K562 (cell line): Measurements from ENCODE around the gene BCR. TPM values are rescaled to one million over a fixed set of nuclear protein-coding genes. Genes with fewer than 3 reads are reported as not detected.

Source experiments
- ATAC-seq: fragments of 200-7000 bp; cut with Tn5 transposase; 3 replicates; pipeline ENCODE4 v1.9.1; 2020; ENCODE audit warnings: moderate library complexity
- BruUV-seq: library from RNA; stranded (reverse); fragments of 400-500 nt; replicated peaks from 2 replicates; lab custom pipeline; 2021; lab: Mats Ljungman, UMichigan
- CTCF ChIA-PET: fragments of 300-600 bp; formaldehyde crosslinking; extraction: SDS; loops from one replicate; lab custom pipeline; 2021; ENCODE audit warnings: low intra/inter-chr PET ratio; lab: Yijun Ruan, JAX
- POLR2A ChIA-PET: fragments of 300-600, 350-650 bp; sonication (Branson Sonifier 250); formaldehyde crosslinking; extraction: SDS; loops from one replicate; lab custom pipeline; 2021; ENCODE audit warnings: antibody characterized with exemption, inconsistent platforms; lab: Yijun Ruan, JAX
- DNase-seq, 4 experiments: peaks; one replicate each; pipeline versions ENCODE4 v3.0.0 to v3.0.0-alpha.2; 2011 to 2018; ENCODE audit warnings: low spot score in 3 of 4, mixed read lengths in 3 of 4; ENCODE audit errors: extremely low read depth in 1 of 4
- FAIRE-seq: peaks from 2 replicates; lab custom pipeline; 2011; peaks lifted over from hg19 to GRCh38; lab: Jason Lieb, UNC
- H2AFZ ChIP-seq: 2 replicates; pipeline ENCODE4 v1.6.0; 2011; ENCODE audit warnings: low read depth, low read length, control low read depth, inconsistent platforms
- H3K27ac ChIP-seq: fragments of 200-600 bp; 3 replicates; pipeline ENCODE4 v1.8.0; 2011; ENCODE audit warnings: low read depth, mild to moderate bottlenecking, control low read depth, inconsistent platforms, low read length, moderate library complexity, mixed read lengths; ENCODE audit errors: extremely low read depth
- H3K27me3 ChIP-seq, 2 experiments: fragments of 300-600 bp in 1 of 2; 2 replicates in 1 of 2; 3 replicates in 1 of 2; pipeline versions ENCODE4 v1.6.0 to v1.8.0; 2011; ENCODE audit warnings: inconsistent platforms in 2 of 2, low read length in 2 of 2, mild to moderate bottlenecking in 1 of 2, mixed read lengths in 1 of 2, moderate library complexity in 1 of 2; ENCODE audit not compliant: control insufficient read depth in 2 of 2, insufficient read depth in 2 of 2
- H3K36me3 ChIP-seq: fragments of 300-600 bp; 3 replicates; pipeline ENCODE4 v1.8.0; 2011; ENCODE audit warnings: mild to moderate bottlenecking, low read length, inconsistent platforms; ENCODE audit not compliant: control insufficient read depth, insufficient read depth
- H3K4me1 ChIP-seq, 2 experiments: fragments of 200-600 bp in 1 of 2; replicated peaks in 1 of 2; 2 replicates in 1 of 2; 3 replicates in 1 of 2; pipeline versions ENCODE4 v1.5.1 to v1.8.0; 2011; ENCODE audit warnings: inconsistent platforms in 2 of 2, low read length in 2 of 2, mild to moderate bottlenecking in 1 of 2, mixed read lengths in 1 of 2, moderate library complexity in 1 of 2; ENCODE audit not compliant: control insufficient read depth in 2 of 2, insufficient read depth in 2 of 2
- H3K4me2 ChIP-seq: 2 replicates; pipeline ENCODE4 v1.6.1; 2011; ENCODE audit warnings: low read length, control low read depth, inconsistent platforms, mixed read lengths; ENCODE audit not compliant: insufficient read depth
- H3K4me3 ChIP-seq: fragments of 200-600 bp; sonication (generic), shearing (Covaris generic); 2 replicates; pipeline ENCODE4 v1.5.1; 2016; ENCODE audit warnings: control low read depth, inconsistent platforms
- H3K79me2 ChIP-seq: fragments of 200-600 bp; 3 replicates; pipeline ENCODE4 v1.8.0; 2011; ENCODE audit warnings: low read length, inconsistent platforms; ENCODE audit not compliant: control insufficient read depth, insufficient read depth
- H3K9ac ChIP-seq, 2 experiments: 2 replicates each; pipeline versions ENCODE4 v1.6.0 to v1.6.1; 2011; ENCODE audit warnings: low read depth in 2 of 2, low read length in 2 of 2, control low read depth in 1 of 2, inconsistent platforms in 1 of 2, mild to moderate bottlenecking in 1 of 2, mixed read lengths in 1 of 2; ENCODE audit not compliant: insufficient read depth in 1 of 2
- H3K9me1 ChIP-seq: one replicate; pipeline ENCODE4 v1.6.0; 2011; ENCODE audit warnings: inconsistent platforms, mild to moderate bottlenecking, low read length, moderate library complexity; ENCODE audit not compliant: control insufficient read depth, insufficient read depth
- H3K9me3 ChIP-seq: replicated peaks from 2 replicates; pipeline ENCODE4 v1.5.1; 2011; ENCODE audit warnings: low read depth, low read length, inconsistent platforms; ENCODE audit not compliant: control insufficient read depth, insufficient read depth
- H4K20me1 ChIP-seq: replicated peaks from 2 replicates; pipeline ENCODE4 v1.6.1; 2011; ENCODE audit warnings: low read length, inconsistent platforms, mixed read lengths; ENCODE audit not compliant: control insufficient read depth, insufficient read depth
- CBFA2T2 ChIP-seq: fragments of 450-650 bp; conservative IDR thresholded peaks from 2 replicates; pipeline ENCODE4 v1.6.1; 2017; ENCODE audit warnings: mild to moderate bottlenecking
- E2F3 ChIP-seq: fragments of 250-450 bp; sonication (Bioruptor Pico); IDR thresholded peaks from 2 replicates; pipeline ENCODE4 v1.4.0; 2020; ENCODE audit warnings: mild to moderate bottlenecking
- GTF2F1 ChIP-seq: IDR thresholded peaks from 2 replicates; pipeline ENCODE4 v1.6.1; 2011; ENCODE audit warnings: low read depth, low read length, improper control_type of control experiment
- MAFK ChIP-seq: IDR thresholded peaks from 2 replicates; pipeline ENCODE4 v1.6.1; 2011; ENCODE audit warnings: low read length, improper control_type of control experiment
- POLR3A ChIP-seq: IDR thresholded peaks from 2 replicates; pipeline ENCODE4 v1.6.1; 2011; ENCODE audit warnings: borderline replicate concordance, mild to moderate bottlenecking, moderate library complexity; ENCODE audit not compliant: insufficient read length, insufficient read depth; ENCODE audit errors: extremely low read depth
- POU5F1 ChIP-seq: fragments of 150-350 bp; IDR thresholded peaks from 2 replicates; pipeline ENCODE4 v1.6.1; 2014; ENCODE audit warnings: borderline replicate concordance, low read length, low read depth, mild to moderate bottlenecking; ENCODE audit not compliant: partially characterized antibody
- THAP12 ChIP-seq: fragments of 250-450 bp; sonication (Bioruptor Pico); IDR thresholded peaks from 2 replicates; pipeline ENCODE4 v1.9.0; 2021; ENCODE audit warnings: mild to moderate bottlenecking, inconsistent platforms
- ZBTB7A ChIP-seq: IDR thresholded peaks from 2 replicates; pipeline ENCODE4 v1.6.1; 2011; ENCODE audit warnings: low read depth, mild to moderate bottlenecking, low read length, moderate library complexity, borderline replicate concordance; ENCODE audit not compliant: control insufficient read depth
- ZNF311 ChIP-seq: fragments of 250-450 bp; sonication (Bioruptor Pico); IDR thresholded peaks from 2 replicates; pipeline ENCODE4 v1.4.0; 2020; ENCODE audit warnings: mild to moderate bottlenecking, moderate library complexity
- ZNF785 ChIP-seq: fragments of 250-450 bp; sonication (Bioruptor Pico); IDR thresholded peaks from 2 replicates; pipeline ENCODE4 v1.4.0; 2020; ENCODE audit warnings: mild to moderate bottlenecking
- WGBS: fragments of 100-300 bp; shearing (Covaris generic); methylation state at CpG from one replicate; pipeline ENCODE4 v1.1.6; 2016; ENCODE audit warnings: low coverage, mixed read lengths; ENCODE audit not compliant: insufficient coverage; ENCODE audit errors: missing lambda C conversion rate; 5-methylcytosine and 5-hydroxymethylcytosine counted together
- in situ Hi-C: fragments of 300-500 bp; cut with MboI; formaldehyde crosslinking; loops from 4 replicates; pipeline ENCODE4 v1.15.0; 2018; ENCODE audit warnings: inconsistent platforms, mixed read lengths
- intact Hi-C: fragments of 100-400 bp; cut with micrococcal nuclease; formaldehyde crosslinking; loops from 2 replicates; pipeline ENCODE4 v1.14.2; 2022
- polyA plus RNA-seq, 8 experiments: library from polyadenylated mRNA; depleted of rRNA in 4 of 8; stranded (reverse) in 5 of 8; unstranded in 3 of 8; fragments of >200 nt; fragmentation: Nextera tagmentation in 2 of 8; fragmentation: Illumina TruSeq in 1 of 8; extraction: Ambion mirVana in 2 of 8; extraction: Trizol in 1 of 8; gene quantifications; 2 replicates each; pipeline versions ENCODE4 v1.2.1 to v1.2.3, GENCODE V29; 2011 to 2014; ENCODE audit warnings: inconsistent platforms in 1 of 8, missing spikeins in 1 of 8
- total RNA-seq, 7 experiments: library from RNA; depleted of rRNA in 6 of 7; stranded (reverse); fragments of >200 nt in 6 of 7; fragmentation: Illumina TruSeq in 2 of 7; extraction: Trizol in 2 of 7; gene quantifications; 2 replicates each; pipeline versions ENCODE4 v1.2.1 to v1.2.3, GENCODE V29; 2011 to 2021; ENCODE audit warnings: low replicate concordance in 1 of 7
- TF ChIP-seq, protein P1 (sequence below): sonication (generic); formaldehyde crosslinking; IDR thresholded peaks from 2 replicates; pipeline ENCODE4 v1.8.1; 2023; ENCODE audit warnings: mild to moderate bottlenecking, missing genetic modification reagents, moderate library complexity

BCR gene
- total and polyA plus RNA-seq, 9 of the 15 experiments (the other 6 are each of a cell fraction or from before 2014, with no cell fraction given), result 0.41 to 150 (median 45.6) TPM

GRCh38 chr22:23131931-23132330 is 48.4 kb upstream of the BCR start:
- no TSS peak for BruUV-seq
- ChIA-PET CTCF (interaction anchor here (0.5 to 12.0 kb wide), 3 partner anchors 8 to 173 kb away, joined by 3 to 549 read pairs (median 5); no protein-coding TSS in a partner anchor), POLR2A (interaction anchor here (0.7 to 8.6 kb wide), 12 partner anchors 8 to 244 kb away, joined by 3 to 74 read pairs (median 6); partner anchors contain the start of genes BCR, IGLL5, RAB36 and RSPH14)
- Histone ChIP-seq H3K9me3 (no peaks in the 10 kb centered on the region), H3K36me3 (no peaks in the 10 kb centered on the region), H3K9ac (no peak overlapping the region), H3K4me3 (no peak overlapping the region), H3K79me2 (no peaks in the 10 kb centered on the region), H2AFZ (no peak overlapping the region), H3K27ac (no peak overlapping the region), H3K4me2 (no peak overlapping the region), H3K27me3 (peaks cover 50 to 67% of the 10 kb centered on the region in 2 experiments), H3K4me1 (0 out of 5 replicates have a peak, but pooled peaks cover 0 to 3% of the 10 kb centered on the region in 2 experiments), H3K9me1 (peaks cover 4% of the 10 kb centered on the region), H4K20me1 (peaks cover 41% of the 10 kb centered on the region)
- FAIRE-seq, result no peak
- TF ChIP-seq ZNF785 (CRISPR knock-in tag) (no peak), POU5F1 (no peak), GTF2F1 (peak; percentile 54; the same call in 1 of the 2 replicates), POLR3A (no peak), ZBTB7A (0 out of 2 replicates have a peak, but pooled peaks have one; percentile 1), THAP12 (CRISPR knock-in tag) (no peak), ZNF311 (CRISPR knock-in tag) (no peak), E2F3 (CRISPR knock-in tag) (no peak), CBFA2T2 (no peak), MAFK (peak; percentile 23; the same call in 1 of the 2 replicates)
- TF ChIP-seq, protein P1, sequence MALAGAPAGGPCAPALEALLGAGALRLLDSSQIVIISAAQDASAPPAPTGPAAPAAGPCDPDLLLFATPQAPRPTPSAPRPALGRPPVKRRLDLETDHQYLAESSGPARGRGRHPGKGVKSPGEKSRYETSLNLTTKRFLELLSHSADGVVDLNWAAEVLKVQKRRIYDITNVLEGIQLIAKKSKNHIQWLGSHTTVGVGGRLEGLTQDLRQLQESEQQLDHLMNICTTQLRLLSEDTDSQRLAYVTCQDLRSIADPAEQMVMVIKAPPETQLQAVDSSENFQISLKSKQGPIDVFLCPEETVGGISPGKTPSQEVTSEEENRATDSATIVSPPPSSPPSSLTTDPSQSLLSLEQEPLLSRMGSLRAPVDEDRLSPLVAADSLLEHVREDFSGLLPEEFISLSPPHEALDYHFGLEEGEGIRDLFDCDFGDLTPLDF (CRISPR knock-in tag), result 0 out of 2 replicates have a peak, but pooled peaks have one; percentile 52
- ATAC-seq, result no peak
- DNase-seq, result no peak
- WGBS, result 1% methylated on average over 6 of the region's 6 CpGs
- in situ Hi-C loops, result no loop called here
- intact Hi-C loops, result no loop called here
